Gastroesophageal sphincter (tissue), 4 donors: ENCODE results near the gene TRIM43B. TPM values are rescaled to one million over a fixed set of nuclear protein-coding genes. Genes with fewer than 3 reads are reported as not detected.
"Not testable (repeated sequence)": the region's sequence is repeated elsewhere in the genome, so short reads cannot be mapped to it uniquely, and the experiment has no call there.

Experiments used
- ATAC-seq: fragments of 150-250 bp; one replicate; pipeline ENCODE4 v1.9.1; 2016; ENCODE audit warnings: mild to moderate bottlenecking, moderate library complexity
- H3K27ac ChIP-seq, 4 donors: fragments of 200-600 bp; sonication (generic) in 3 of 4; 1 replicate in 3 of 4; 2 replicates in 1 of 4; pipeline ENCODE4 v1.5.1; 2016 to 2019
- H3K27me3 ChIP-seq: fragments of 200-600 bp; sonication (generic); one replicate; pipeline ENCODE4 v1.5.1; 2019
- H3K36me3 ChIP-seq, 2 donors: fragments of 200-600 bp; sonication (generic); one replicate each; pipeline ENCODE4 v1.5.1; 2019; ENCODE audit warnings: control low read depth in 1 of 2
- H3K4me1 ChIP-seq, 3 donors: fragments of 200-600 bp; sonication (generic); 1 replicate in 2 of 3; 2 replicates in 1 of 3; pipeline ENCODE4 v1.5.1; 2016 to 2019; ENCODE audit warnings: control low read depth in 2 of 3
- H3K4me3 ChIP-seq, 2 donors: fragments of 200-600 bp; sonication (generic); one replicate each; pipeline ENCODE4 v1.5.1; 2019; ENCODE audit warnings: mild to moderate bottlenecking in 1 of 2, moderate library complexity in 1 of 2
- H3K9me3 ChIP-seq, 3 donors: fragments of 200-600 bp; sonication (generic); one replicate each; pipeline ENCODE4 v1.5.1; 2017 to 2019; ENCODE audit warnings: control low read depth in 2 of 3
- EP300 ChIP-seq: sonication (generic); formaldehyde crosslinking; IDR thresholded peaks from one replicate; pipeline ENCODE4 v1.6.1; 2017; ENCODE audit warnings: antibody characterized with exemption, mild to moderate bottlenecking
- POLR2A ChIP-seq, 2 donors: fragments of 450-650 bp; IDR thresholded peaks; one replicate each; pipeline ENCODE4 v1.6.1; 2017; ENCODE audit warnings: antibody characterized with exemption in 2 of 2, mild to moderate bottlenecking in 2 of 2, moderate library complexity in 1 of 2
- POLR2AphosphoS5 ChIP-seq: sonication (generic); formaldehyde crosslinking; IDR thresholded peaks from one replicate; pipeline ENCODE4 v1.6.1; 2017; ENCODE audit warnings: antibody characterized with exemption
- WGBS, 2 donors: methylation state at CpG; one replicate each; pipeline ENCODE4 v1.1.5; 2018; ENCODE audit warnings: low coverage in 1 of 2; 5-methylcytosine and 5-hydroxymethylcytosine counted together
- total RNA-seq, 4 donors: library from RNA; depleted of rRNA; stranded (reverse); fragments of >200 nt; gene quantifications; one replicate each; pipeline ENCODE4 v1.1.0, GENCODE V29; 2016
- TF ChIP-seq, protein P1 (sequence below), 4 experiments: fragments of 200-600 bp in 2 of 4; fragments of 450-650 bp in 2 of 4; sonication (generic) in 1 of 4; IDR thresholded peaks; one replicate each; pipeline ENCODE4 v1.5.1; 2017 to 2019; ENCODE audit warnings: antibody characterized with exemption in 4 of 4, mild to moderate bottlenecking in 2 of 4, moderate library complexity in 2 of 4

TRIM43B gene
- total RNA-seq, result not detected

GRCh38 chr2:95484654-95485053, at the start of gene TRIM43B:
Gene TRIM43B, minus strand, starts transcription at chr2:95484754. Its CDS starts 2,040 bp downstream, at chr2:95482714.
- not testable (repeated sequence) for H3K36me3 ChIP-seq, H3K4me1 ChIP-seq, H3K9me3 ChIP-seq, H3K4me3 ChIP-seq, ATAC-seq, H3K27ac ChIP-seq, H3K27me3 ChIP-seq
- no CpG with 5 or more reads among the region's 4 CpGs for WGBS, 2 donors

DNA sequence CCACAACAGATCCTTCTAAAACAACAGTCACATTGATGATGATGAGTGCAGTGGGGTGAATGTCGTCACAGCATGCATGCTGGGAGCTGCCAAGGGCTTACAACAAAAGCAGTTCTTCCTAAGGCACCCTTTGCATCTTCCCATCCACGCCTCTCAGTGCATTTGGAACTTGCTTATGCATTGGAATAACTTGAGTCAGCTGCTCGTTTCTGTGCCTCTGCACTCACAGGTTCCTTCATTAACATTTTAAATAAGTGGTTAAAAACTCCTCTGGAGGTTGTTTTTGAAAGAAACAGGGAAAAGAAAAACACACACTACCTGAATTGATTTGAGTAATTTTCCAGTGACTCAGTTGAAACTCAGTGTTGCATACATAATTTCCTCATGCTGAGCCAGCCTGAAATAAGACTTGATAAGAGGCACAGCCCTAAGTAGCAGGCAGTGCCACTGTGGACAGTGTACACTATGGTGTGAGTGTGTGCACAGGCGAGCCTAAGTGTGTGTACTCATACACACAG, 46.8 kb upstream of the TRIM43B start:
- Histone ChIP-seq H3K9me3 (no peaks in the 10 kb centered on the region), H3K27me3 (no peaks in the 10 kb centered on the region), H3K36me3 (peaks cover 0 to 28% of the 10 kb centered on the region in 2 donors), H3K4me1 (peaks cover 0 to 20% (median 7%) of the 10 kb centered on the region in 3 donors), H3K27ac (no peak overlapping the region), H3K4me3 (no peak overlapping the region)
- TF ChIP-seq EP300, result no peak
- TF ChIP-seq, protein P1, sequence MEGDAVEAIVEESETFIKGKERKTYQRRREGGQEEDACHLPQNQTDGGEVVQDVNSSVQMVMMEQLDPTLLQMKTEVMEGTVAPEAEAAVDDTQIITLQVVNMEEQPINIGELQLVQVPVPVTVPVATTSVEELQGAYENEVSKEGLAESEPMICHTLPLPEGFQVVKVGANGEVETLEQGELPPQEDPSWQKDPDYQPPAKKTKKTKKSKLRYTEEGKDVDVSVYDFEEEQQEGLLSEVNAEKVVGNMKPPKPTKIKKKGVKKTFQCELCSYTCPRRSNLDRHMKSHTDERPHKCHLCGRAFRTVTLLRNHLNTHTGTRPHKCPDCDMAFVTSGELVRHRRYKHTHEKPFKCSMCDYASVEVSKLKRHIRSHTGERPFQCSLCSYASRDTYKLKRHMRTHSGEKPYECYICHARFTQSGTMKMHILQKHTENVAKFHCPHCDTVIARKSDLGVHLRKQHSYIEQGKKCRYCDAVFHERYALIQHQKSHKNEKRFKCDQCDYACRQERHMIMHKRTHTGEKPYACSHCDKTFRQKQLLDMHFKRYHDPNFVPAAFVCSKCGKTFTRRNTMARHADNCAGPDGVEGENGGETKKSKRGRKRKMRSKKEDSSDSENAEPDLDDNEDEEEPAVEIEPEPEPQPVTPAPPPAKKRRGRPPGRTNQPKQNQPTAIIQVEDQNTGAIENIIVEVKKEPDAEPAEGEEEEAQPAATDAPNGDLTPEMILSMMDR (IDR thresholded peaks at IDR 0.05), result no peak
- no peak for TF ChIP-seq POLR2AphosphoS5
- TF ChIP-seq POLR2A (IDR thresholded peaks at IDR 0.05), result no peak
- ATAC-seq, result no peak
- 84 to 100% methylated on average over 1 to 3 of the region's 4 CpGs for WGBS, 2 donors

DNA sequence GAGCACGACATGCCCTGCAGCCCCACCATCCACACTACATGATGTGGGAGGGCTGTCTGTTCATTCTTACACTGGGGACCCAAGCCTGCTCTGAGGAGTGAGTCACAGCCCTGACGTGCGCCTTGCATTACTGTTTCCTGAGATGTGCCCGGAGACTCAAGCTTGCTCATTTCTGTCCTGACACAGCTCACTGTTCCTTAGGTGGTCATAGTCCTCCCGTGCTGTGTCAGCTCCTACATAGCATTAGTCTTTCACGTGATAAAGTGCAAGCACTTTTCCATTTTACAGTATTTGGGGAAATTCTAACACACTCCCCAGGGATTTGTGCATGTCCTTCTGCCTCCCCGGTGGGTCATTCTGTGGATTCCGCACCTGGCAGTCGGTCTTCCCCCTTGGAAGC, 46.2 kb upstream of the TRIM43B start:
- H3K4me3 ChIP-seq, result no peak overlapping the region
- no peak overlapping the region for H3K27ac ChIP-seq
- H3K27me3 ChIP-seq, result no peaks in the 10 kb centered on the region
- TF ChIP-seq, protein P1 (IDR thresholded peaks at IDR 0.05), result no peak
- TF ChIP-seq POLR2A (IDR thresholded peaks at IDR 0.05) (no peak), POLR2AphosphoS5 (no peak), EP300 (no peak)
- H3K9me3 ChIP-seq, result no peaks in the 10 kb centered on the region
- peaks cover 0 to 28% of the 10 kb centered on the region in 2 donors for H3K36me3 ChIP-seq
- peaks cover 0 to 25% (median 7%) of the 10 kb centered on the region in 3 donors for H3K4me1 ChIP-seq
- no peak for ATAC-seq
- WGBS, 2 donors, result 94% methylated on average over 8 of the region's 9 CpGs

DNA sequence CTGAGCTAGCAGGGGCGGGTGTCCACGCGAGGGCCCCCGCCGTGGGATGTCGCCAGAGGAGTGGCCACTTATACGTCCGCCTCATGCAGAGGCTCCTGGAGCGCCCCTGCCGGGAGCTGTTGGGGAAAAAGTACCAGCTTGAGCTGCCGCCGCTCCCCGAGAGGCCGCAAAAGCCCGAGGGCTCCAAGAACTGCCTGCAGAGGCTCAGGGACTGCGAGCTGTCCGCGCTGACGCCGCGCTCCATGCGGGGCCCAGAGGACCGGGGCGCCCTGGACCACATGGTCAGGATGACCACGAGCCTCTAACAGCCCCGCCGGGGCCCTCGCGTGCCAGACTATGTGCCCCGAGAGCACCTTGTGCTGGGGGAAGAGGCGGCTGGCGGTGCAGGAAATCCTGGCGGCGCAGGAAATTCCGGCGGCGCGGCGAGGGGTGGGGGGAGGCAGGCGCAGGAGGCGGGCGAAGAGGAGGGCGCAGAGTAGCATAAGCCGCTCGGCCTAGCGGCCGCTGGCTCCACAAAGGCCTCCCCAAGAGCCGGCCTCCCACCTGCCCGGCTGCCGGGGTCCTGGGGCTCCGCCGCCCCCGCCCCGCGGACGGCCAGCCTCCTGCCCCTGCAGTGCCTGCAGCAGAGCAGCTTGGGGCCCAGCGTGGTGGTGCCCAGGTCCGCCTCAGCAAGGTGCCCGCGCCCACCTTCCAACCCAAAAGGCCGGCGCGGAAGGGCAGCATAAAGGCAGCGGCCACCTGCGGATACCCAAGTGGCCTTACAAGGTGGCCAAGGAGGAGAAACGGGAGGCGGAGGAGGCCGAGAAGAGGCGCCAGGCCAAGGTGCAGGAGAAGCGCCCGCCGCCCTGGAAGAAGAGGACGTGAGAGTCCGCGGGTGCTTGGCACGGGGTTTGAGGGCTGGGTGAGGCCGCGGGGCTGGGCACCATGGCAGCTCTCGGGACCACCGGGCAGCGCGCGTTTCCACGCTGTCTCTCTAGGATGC, 42.1 kb upstream of the TRIM43B start:
- Histone ChIP-seq H3K4me3 (peak overlapping the region; percentile 82 to 84), H3K27ac (peak overlapping the region; percentile 61 to 90 (median 85)), H3K9me3 (no peaks in the 10 kb centered on the region), H3K36me3 (peaks cover 0 to 25% of the 10 kb centered on the region in 2 donors), H3K4me1 (peaks cover 0 to 33% (median 11%) of the 10 kb centered on the region in 3 donors), H3K27me3 (no peaks in the 10 kb centered on the region)
- ATAC-seq, result peak; percentile 92
- 12% methylated on average over 12 of the region's 84 CpGs; no CpG with 5 or more reads in 1 of the 2 donors for WGBS, 2 donors
- peak; percentile 25 to 27 for TF ChIP-seq POLR2A (IDR thresholded peaks at IDR 0.05)
- no peak for TF ChIP-seq EP300
- TF ChIP-seq, protein P1 (IDR thresholded peaks at IDR 0.05), result peak; percentile 8 to 52 (median 34)

DNA sequence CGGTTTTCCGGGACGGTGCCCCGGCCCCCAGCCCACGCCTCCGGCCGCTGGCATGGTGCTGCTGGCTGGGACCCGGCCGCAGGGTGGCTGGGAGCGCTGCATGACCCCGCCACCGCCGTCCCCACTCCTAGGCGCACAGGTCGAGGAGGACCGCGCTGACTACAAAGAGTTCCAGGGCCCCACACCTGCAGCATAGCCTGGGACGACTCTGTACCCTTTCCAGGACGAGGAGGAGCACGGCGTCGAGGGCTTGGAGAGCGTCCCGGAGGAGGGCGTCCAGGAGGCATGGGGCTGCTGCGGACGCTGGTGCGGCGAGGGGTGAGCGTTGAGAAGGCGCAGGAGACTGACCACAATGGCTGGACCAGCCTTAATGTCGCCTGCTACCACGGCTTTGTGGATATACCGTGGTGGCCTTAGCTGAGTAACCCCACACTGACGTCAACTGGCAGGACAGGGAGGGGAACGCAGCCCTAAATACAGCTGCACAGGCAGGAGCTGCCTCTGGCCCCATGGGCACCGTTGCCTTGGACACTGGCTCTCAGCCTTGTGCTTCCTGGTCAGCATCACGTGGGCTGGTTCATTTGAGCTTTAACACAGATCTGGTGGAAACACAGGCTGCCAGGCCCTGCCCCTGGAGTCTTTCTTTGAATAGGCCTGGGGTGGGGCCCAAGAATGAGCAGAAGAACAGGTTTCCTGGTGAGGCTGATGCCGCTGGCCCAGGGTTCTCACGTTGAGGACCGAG, 40.9 kb upstream of the TRIM43B start:
- no peak for ATAC-seq
- peaks cover 0 to 14% of the 10 kb centered on the region in 2 donors for H3K36me3 ChIP-seq
- peak overlapping the region; percentile 82 to 84 for H3K4me3 ChIP-seq
- peaks cover 0 to 33% (median 11%) of the 10 kb centered on the region in 3 donors for H3K4me1 ChIP-seq
- peak overlapping the region in 3 of 4 donors; percentile 84 to 90 (median 86) for H3K27ac ChIP-seq
- TF ChIP-seq EP300 (no peak), POLR2A (IDR thresholded peaks at IDR 0.05) (no peak), POLR2AphosphoS5 (no peak)
- TF ChIP-seq, protein P1 (IDR thresholded peaks at IDR 0.05), result no peak
- no peaks in the 10 kb centered on the region for H3K9me3 ChIP-seq
- no peaks in the 10 kb centered on the region for H3K27me3 ChIP-seq
- WGBS, 2 donors, result 53 to 89% methylated on average over 5 to 12 of the region's 41 CpGs
